HCT116 (cell line): ENCODE data around the gene ARHGAP29. TPM values are rescaled to one million over a fixed set of nuclear protein-coding genes. Genes with fewer than 3 reads are reported as not detected.

Experiments
- ATAC-seq: fragments of 200-7000 bp; cut with Tn5 transposase; 2 replicates; pipeline ENCODE4 v1.9.1; 2020; ENCODE audit warnings: mild to moderate bottlenecking, moderate library complexity
- BruUV-seq: library from RNA; stranded (reverse); fragments of 400-500 nt; replicated peaks from 2 replicates; lab custom pipeline; 2021; lab: Mats Ljungman, UMichigan
- CTCF ChIA-PET: fragments of 300-600 bp; sonication (Branson Sonifier 250); formaldehyde crosslinking; loops from one replicate; lab custom pipeline; 2021; ENCODE audit warnings: antibody characterized with exemption; lab: Charles Lee
- POLR2A ChIA-PET: fragments of 300-600, 350-600 bp; sonication (Branson Sonifier 250); formaldehyde crosslinking; loops from one replicate; lab custom pipeline; 2021; ENCODE audit warnings: antibody characterized with exemption; lab: Charles Lee
- RAD21 ChIA-PET, 2 experiments: fragments of 300-600 bp; sonication (Branson Sonifier 250); formaldehyde crosslinking; loops; one replicate each; lab custom pipeline; 2023; ENCODE audit warnings: low total read pairs in 2 of 2; ENCODE audit not compliant: uncharacterized antibody in 2 of 2, unreplicated experiment in 2 of 2, low non-redundant PET in 1 of 2; lab: Charles Lee
- DNase-seq: peaks from one replicate; pipeline ENCODE4 v3.0.0-alpha.2; 2010; ENCODE audit warnings: low read depth, low spot score
- H2AFZ ChIP-seq: fragments of 200-600 bp; shearing (Covaris generic), sonication (generic); 2 replicates; pipeline ENCODE4 v1.6.1; 2017; ENCODE audit warnings: low read depth, mixed run types, mixed read lengths, antibody characterized with exemption, low read length; ENCODE audit not compliant: poor library complexity, severe bottlenecking
- H3K27ac ChIP-seq: 2 replicates; pipeline ENCODE4 v1.5.1; 2012; ENCODE audit warnings: low read depth, low read length
- H3K27me3 ChIP-seq: fragments of 200-600 bp; sonication (generic); 2 replicates; pipeline ENCODE4 v1.6.1; 2016; ENCODE audit warnings: mixed run types, low read length, mixed read lengths; ENCODE audit not compliant: insufficient read depth
- H3K36me3 ChIP-seq, 2 experiments: fragments of 200-500 bp in 1 of 2; fragments of 200-600 bp in 1 of 2; sonication (Bioruptor generic) in 1 of 2; sonication (generic) in 1 of 2; 2 replicates each; pipeline versions ENCODE4 v1.5.1 to v1.6.1; 2014 to 2016; ENCODE audit warnings: low read length in 2 of 2, inconsistent platforms in 1 of 2, mixed read lengths in 1 of 2, mixed run types in 1 of 2; ENCODE audit not compliant: insufficient read depth in 2 of 2, control insufficient read depth in 1 of 2
- H3K4me1 ChIP-seq, 2 experiments: fragments of 200-600 bp in 1 of 2; sonication (generic) in 1 of 2; 2 replicates each; pipeline versions ENCODE4 v1.5.1 to v1.6.1; 2012 to 2017; ENCODE audit warnings: low read length in 2 of 2, inconsistent platforms in 1 of 2, mild to moderate bottlenecking in 1 of 2, mixed read lengths in 1 of 2, mixed run types in 1 of 2, moderate library complexity in 1 of 2; ENCODE audit not compliant: insufficient read depth in 2 of 2, control insufficient read depth in 1 of 2
- H3K4me2 ChIP-seq: fragments of 200-600 bp; sonication (generic); 2 replicates; pipeline ENCODE4 v1.6.1; 2017; ENCODE audit warnings: mixed run types, low read length, mixed read lengths
- H3K4me3 ChIP-seq, 2 experiments: fragments of 200-600 bp in 1 of 2; sonication (generic) in 1 of 2; replicated peaks in 1 of 2; 2 replicates each; pipeline ENCODE4 v1.5.1; 2011 to 2016; ENCODE audit warnings: low read length in 2 of 2, control low read depth in 1 of 2, low read depth in 1 of 2, mild to moderate bottlenecking in 1 of 2, mixed read lengths in 1 of 2, mixed run types in 1 of 2
- H3K79me2 ChIP-seq: fragments of 200-600 bp; sonication (generic); 2 replicates; pipeline ENCODE4 v1.6.1; 2017; ENCODE audit warnings: mild to moderate bottlenecking, mixed run types, low read length, moderate library complexity, mixed read lengths; ENCODE audit not compliant: insufficient read depth
- H3K9ac ChIP-seq: fragments of 200-600 bp; sonication (generic); 2 replicates; pipeline ENCODE4 v1.6.1; 2016; ENCODE audit warnings: low read length, mixed read lengths
- H3K9me2 ChIP-seq: fragments of 200-600 bp; sonication (generic), shearing (Covaris generic); 2 replicates; pipeline ENCODE4 v1.6.1; 2017; ENCODE audit warnings: mixed run types, mild to moderate bottlenecking, moderate library complexity; ENCODE audit not compliant: insufficient read depth
- H3K9me3 ChIP-seq, 2 experiments: fragments of 200-500 bp in 1 of 2; fragments of 200-600 bp in 1 of 2; sonication (Bioruptor generic) in 1 of 2; sonication (generic) in 1 of 2; 2 replicates each; pipeline ENCODE4 v1.6.1; 2014 to 2017; ENCODE audit warnings: low read length in 2 of 2, mixed read lengths in 2 of 2, inconsistent platforms in 1 of 2, low read depth in 1 of 2, mild to moderate bottlenecking in 1 of 2, mixed run types in 1 of 2, moderate library complexity in 1 of 2; ENCODE audit not compliant: control insufficient read depth in 1 of 2, insufficient read depth in 1 of 2
- H4K20me1 ChIP-seq: fragments of 200-600 bp; sonication (generic), shearing (Covaris generic); 2 replicates; pipeline ENCODE4 v1.6.1; 2017; ENCODE audit warnings: mixed run types, mild to moderate bottlenecking, moderate library complexity; ENCODE audit not compliant: insufficient read depth
- CBX3 ChIP-seq: IDR thresholded peaks from 2 replicates; pipeline ENCODE4 v1.6.1; 2012; ENCODE audit warnings: low read depth
- CTCF ChIP-seq, 3 experiments: fragments of 200-600 bp in 1 of 3; sonication (generic) in 1 of 3; IDR thresholded peaks in 2 of 3; conservative IDR thresholded peaks in 1 of 3; 2 replicates each; pipeline ENCODE4 v1.5.1; 2012 to 2017; ENCODE audit warnings: low read depth in 2 of 3, low read length in 2 of 3, antibody characterized with exemption in 1 of 3, borderline replicate concordance in 1 of 3, control low read depth in 1 of 3, mild to moderate bottlenecking in 1 of 3, mixed read lengths in 1 of 3, mixed run types in 1 of 3, moderate library complexity in 1 of 3; ENCODE audit not compliant: insufficient read depth in 1 of 3
- ELF1 ChIP-seq: IDR thresholded peaks from 2 replicates; pipeline ENCODE4 v1.6.1; 2012; ENCODE audit warnings: low read depth, borderline replicate concordance
- EZH2 ChIP-seq: fragments of 200-600 bp; sonication (generic); IDR thresholded peaks from 2 replicates; pipeline ENCODE4 v1.6.1; 2017; ENCODE audit warnings: antibody characterized with exemption, mixed run types
- EZH2phosphoT487 ChIP-seq: fragments of 200-600 bp; IDR thresholded peaks from 2 replicates; pipeline ENCODE4 v1.6.1; 2018; ENCODE audit warnings: antibody characterized with exemption, borderline replicate concordance
- JUND ChIP-seq: IDR thresholded peaks from 2 replicates; pipeline ENCODE4 v1.6.1; 2012
- POLR2A ChIP-seq: IDR thresholded peaks from 2 replicates; pipeline ENCODE4 v1.7.0; 2011; ENCODE audit warnings: borderline replicate concordance; ENCODE audit not compliant: insufficient read depth, insufficient read length; ENCODE audit errors: extremely low read depth
- POLR2AphosphoS5 ChIP-seq: IDR thresholded peaks from 2 replicates; pipeline ENCODE4 v1.6.1; 2011; ENCODE audit warnings: mild to moderate bottlenecking, low read depth, low read length, moderate library complexity
- RAD21 ChIP-seq: IDR thresholded peaks from 2 replicates; pipeline ENCODE4 v1.6.1; 2012; ENCODE audit warnings: low read depth, mild to moderate bottlenecking
- REST ChIP-seq: IDR thresholded peaks from 2 replicates; pipeline ENCODE4 v1.6.1; 2012; ENCODE audit warnings: low read depth
- SIN3A ChIP-seq: IDR thresholded peaks from 2 replicates; pipeline ENCODE4 v1.6.1; 2012; ENCODE audit warnings: low read depth
- SP1 ChIP-seq: IDR thresholded peaks from 2 replicates; pipeline ENCODE4 v1.6.1; 2012; ENCODE audit warnings: low read depth
- TCF7L2 ChIP-seq: IDR thresholded peaks from 2 replicates; pipeline ENCODE4 v1.7.0; 2011; ENCODE audit warnings: borderline replicate concordance, inconsistent platforms; ENCODE audit not compliant: insufficient read depth, insufficient read length; ENCODE audit errors: extremely low read depth
- ZBTB33 ChIP-seq: IDR thresholded peaks from 2 replicates; pipeline ENCODE4 v1.6.1; 2011; ENCODE audit warnings: mild to moderate bottlenecking, low read length, moderate library complexity; ENCODE audit not compliant: insufficient replicate concordance; ENCODE audit errors: extremely low read depth
- ZFX ChIP-seq: fragments of 450-650 bp; IDR thresholded peaks from 2 replicates; pipeline ENCODE4 v1.6.1; 2017
- intact Hi-C: fragments of 100-400 bp; cut with micrococcal nuclease; formaldehyde crosslinking; loops from 2 replicates; pipeline ENCODE4 v1.10.0; 2022
- total RNA-seq: library from RNA; stranded (reverse); gene quantifications from one replicate; pipeline ENCODE4 v1.2.1, GENCODE V29; 2021; ENCODE audit not compliant: unreplicated experiment
- TF ChIP-seq, protein P1 (sequence below): IDR thresholded peaks from 2 replicates; pipeline ENCODE4 v1.6.1; 2012

Gene ARHGAP29
- total RNA-seq, 1 experiment from 2014 or later: 128 TPM

DNA sequence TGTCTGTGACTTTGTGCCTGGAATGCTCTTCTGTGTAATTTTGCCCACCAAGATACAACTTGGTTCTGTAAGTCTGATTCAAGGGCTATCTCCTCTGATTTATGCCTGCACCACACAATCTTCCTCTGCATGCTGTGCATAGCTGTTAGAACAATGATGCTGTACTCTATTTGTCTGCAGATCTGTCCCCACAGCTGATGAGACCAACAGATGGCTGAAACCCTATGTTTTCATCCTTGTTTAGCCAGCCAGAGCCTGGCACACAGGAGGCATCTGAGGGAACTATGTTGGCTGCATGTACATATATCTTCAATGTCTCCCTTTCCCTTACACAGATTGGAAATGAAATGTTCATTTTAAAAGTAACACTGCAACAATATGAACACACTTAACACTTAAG lies 58.5 kb downstream of the ARHGAP29 start:
- Histone ChIP-seq H3K9me2 (no peaks in the 10 kb centered on the region), H3K9ac (no peak overlapping the region), H3K9me3 (no peaks in the 10 kb centered on the region), H3K27me3 (no peaks in the 10 kb centered on the region), H2AFZ (no peak overlapping the region), H3K4me1 (peaks cover 0 to 4% of the 10 kb centered on the region in 2 experiments; a peak in 2 of 4 replicates), H3K4me2 (no peak overlapping the region)
- RAD21 ChIA-PET: no interaction called here
- no peak for ATAC-seq
- no TSS peak for BruUV-seq
- POLR2A ChIA-PET: no interaction called here
- intact Hi-C loops: no loop called here
- CTCF ChIA-PET: interaction anchor here (0.6 kb wide), 1 partner anchor 153 kb away, joined by 4 read pairs; no protein-coding TSS in a partner anchor
- TF ChIP-seq SIN3A (no peak), ZBTB33 (no peak), POLR2AphosphoS5 (no peak; the same call in 1 of the 2 replicates), JUND (no peak), TCF7L2 (no peak), EZH2 (no peak), POLR2A (no peak), ZFX (no peak), REST (no peak), RAD21 (no peak), EZH2phosphoT487 (no peak), ELF1 (no peak), CTCF (IDR thresholded peaks at IDR 0.05 in 2 of 3, conservative IDR thresholded peaks at IDR 0.05 in 1 of 3; ENCODE audit: borderline replicate concordance in 1 of 3, insufficient read depth in 1 of 3, low read depth in 2 of 3, low read length in 2 of 3) (no peak), CBX3 (no peak), SP1 (no peak)
- TF ChIP-seq, protein P1, sequence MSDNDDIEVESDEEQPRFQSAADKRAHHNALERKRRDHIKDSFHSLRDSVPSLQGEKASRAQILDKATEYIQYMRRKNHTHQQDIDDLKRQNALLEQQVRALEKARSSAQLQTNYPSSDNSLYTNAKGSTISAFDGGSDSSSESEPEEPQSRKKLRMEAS: no peak
- TF ChIP-seq, all 23 proteins: peak for 0
- Histone ChIP-seq H3K79me2 (peaks cover 94% of the 10 kb centered on the region), H3K27ac (no peak overlapping the region), H4K20me1 (peaks cover 31% of the 10 kb centered on the region; the same call in 1 of the 2 replicates), H3K36me3 (peaks cover 71 to 89% of the 10 kb centered on the region in 2 experiments), H3K4me3 (no peak overlapping the region)
- no peak for DNase-seq
